ENCODE measurements around the gene ADIPOR2.

Gene ADIPOR2, protein sequence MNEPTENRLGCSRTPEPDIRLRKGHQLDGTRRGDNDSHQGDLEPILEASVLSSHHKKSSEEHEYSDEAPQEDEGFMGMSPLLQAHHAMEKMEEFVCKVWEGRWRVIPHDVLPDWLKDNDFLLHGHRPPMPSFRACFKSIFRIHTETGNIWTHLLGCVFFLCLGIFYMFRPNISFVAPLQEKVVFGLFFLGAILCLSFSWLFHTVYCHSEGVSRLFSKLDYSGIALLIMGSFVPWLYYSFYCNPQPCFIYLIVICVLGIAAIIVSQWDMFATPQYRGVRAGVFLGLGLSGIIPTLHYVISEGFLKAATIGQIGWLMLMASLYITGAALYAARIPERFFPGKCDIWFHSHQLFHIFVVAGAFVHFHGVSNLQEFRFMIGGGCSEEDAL

DNA sequence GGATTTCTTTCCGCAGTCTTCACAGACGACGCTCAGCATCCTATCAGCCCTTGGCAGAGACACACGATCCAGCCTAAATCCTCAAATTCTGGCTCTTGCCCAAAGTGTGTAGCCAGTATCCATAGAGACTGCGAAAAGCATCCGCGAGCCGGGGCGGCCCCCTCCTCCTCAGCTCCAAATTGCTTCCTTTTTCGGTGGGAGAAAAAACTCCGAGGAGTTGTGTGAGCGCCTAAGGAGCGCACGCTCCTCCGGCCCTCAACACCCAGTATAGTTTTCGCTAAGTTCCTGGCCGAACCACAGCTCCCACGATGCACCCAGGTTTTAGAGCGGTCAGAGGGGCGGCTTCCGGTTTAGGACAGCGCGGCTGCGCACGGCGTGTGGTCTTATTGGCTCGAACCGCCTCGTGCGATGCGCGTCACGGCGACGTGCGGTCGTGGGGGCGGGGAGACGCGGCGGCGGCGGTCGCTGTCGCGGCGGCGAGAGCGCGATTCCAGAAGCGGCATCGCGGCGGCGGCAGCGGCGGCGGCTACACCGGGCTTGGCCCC, at the start of gene ADIPOR2:
Gene ADIPOR2 (plus strand): TSS at position 493 of the 545 bp plus-strand sequence. CDS start 63,274 bp downstream, outside the sequence.
- DNase-seq, result peak; percentile 97

DNA sequence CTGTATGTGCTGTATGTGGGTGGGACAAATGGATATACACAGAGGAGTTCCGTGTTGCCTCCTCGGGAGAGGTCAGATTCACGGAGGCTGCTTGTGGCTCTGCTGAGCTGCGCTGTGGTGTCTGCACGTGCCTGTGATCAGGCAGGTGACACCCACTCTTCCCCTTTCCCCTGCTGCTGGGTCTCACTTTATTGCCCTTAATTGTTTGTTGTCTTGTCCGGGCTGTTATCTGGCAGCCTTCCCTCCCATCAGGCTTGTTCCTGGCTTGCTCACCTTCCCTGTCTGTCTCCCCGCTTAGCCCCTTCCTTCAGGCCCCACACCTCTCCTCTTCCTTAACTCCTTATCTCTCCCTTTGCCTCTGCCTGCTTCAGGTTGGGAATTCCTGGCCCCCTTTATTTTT, 48.4 kb upstream of the ADIPOR2 start:
- no peak for DNase-seq

DNA sequence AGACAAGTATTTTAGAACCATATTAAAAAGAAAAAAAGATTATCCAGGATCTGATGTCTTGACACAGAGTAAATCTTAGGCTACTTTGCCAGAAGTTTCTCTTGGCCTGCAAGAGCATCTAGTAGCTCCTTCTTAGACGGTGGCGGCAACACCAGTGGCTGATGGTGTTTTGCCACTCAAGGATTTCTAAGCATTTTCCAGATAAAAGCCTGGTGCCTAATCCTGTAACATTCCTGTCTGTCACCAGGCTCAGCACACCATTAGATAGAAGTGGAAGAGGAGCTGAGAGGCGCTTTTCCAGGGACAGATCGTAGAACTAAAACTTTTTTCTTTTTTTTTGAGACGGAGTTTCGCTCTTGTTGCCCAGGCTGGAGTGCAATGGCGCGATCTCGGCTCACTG, 47.8 kb upstream of the ADIPOR2 start:
- DNase-seq, result no peak

- no peak for DNase-seq
Measured at GRCh38 chr12:1643905-1644533, 46.9 kb upstream of the ADIPOR2 start.

GRCh38 chr12:1644534-1645438, 46.1 kb upstream of the ADIPOR2 start:
- DNase-seq, result peak; percentile 20

GRCh38 chr12:1645819-1646218, 45.1 kb upstream of the ADIPOR2 start:
- DNase-seq, result no peak

DNA sequence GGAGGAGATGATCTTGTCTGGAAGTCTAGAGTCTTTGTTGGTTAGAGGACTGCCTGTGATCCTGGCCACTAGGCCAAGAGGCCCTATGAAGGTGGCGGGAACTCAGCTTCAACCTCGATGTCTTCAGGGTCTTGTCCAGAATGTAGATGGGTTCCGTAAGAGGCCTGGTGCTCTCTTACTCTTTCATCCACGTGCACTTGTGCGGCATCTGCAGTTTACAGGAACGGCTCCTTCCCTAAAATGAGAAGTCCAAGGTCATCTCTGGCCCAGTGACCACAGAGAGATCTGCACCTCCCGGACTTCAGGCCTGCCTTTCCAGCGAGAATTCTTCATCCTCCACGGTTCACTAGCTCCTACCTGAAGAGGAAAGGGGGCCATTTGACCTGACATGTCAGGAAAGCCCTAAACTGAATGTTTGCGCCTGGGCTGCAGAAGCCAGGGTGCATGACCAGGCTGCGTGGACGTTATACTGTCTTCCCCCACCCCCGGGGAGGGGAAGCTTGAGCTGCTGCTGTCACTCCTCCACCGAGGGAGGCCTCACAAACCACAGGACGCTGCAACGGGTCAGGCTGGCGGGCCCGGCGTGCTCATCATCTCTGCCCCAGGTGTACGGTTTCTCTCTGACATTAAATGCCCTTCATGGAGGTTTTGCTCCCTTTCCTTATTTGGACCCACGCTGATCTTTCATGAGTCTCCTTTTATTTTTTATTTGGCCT, 44.1 kb upstream of the ADIPOR2 start:
- no peak for DNase-seq

DNA sequence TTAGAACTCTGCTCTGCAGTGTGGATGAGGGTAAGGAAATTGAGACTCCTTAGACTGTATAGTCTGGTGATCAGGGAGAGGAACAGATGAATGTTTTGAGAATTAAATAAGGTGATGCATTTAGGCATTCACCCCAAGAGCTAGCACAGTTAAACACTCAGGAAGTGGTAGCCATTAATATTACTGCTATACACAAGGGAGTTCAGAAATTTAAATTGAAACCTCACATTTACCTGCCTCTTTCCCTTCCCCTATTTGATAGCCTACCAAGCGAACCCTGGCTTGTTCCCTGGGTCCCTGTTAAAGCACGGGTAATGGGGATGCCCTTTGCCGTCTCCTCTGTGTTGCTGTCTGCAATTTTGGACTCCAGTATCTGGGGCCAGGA, 43.6 kb upstream of the ADIPOR2 start:
- no peak for DNase-seq

GRCh38 chr12:1650260-1650977, 40.5 kb upstream of the ADIPOR2 start:
- peak; percentile 78 for DNase-seq

GRCh38 chr12:1650978-1651361, 39.9 kb upstream of the ADIPOR2 start:
- DNase-seq, result no peak

GRCh38 chr12:1651946-1652345, 38.9 kb upstream of the ADIPOR2 start:
- DNase-seq, result no peak

- no peak for DNase-seq
Measured at GRCh38 chr12:1655225-1655788, 35.6 kb upstream of the ADIPOR2 start.

DNA sequence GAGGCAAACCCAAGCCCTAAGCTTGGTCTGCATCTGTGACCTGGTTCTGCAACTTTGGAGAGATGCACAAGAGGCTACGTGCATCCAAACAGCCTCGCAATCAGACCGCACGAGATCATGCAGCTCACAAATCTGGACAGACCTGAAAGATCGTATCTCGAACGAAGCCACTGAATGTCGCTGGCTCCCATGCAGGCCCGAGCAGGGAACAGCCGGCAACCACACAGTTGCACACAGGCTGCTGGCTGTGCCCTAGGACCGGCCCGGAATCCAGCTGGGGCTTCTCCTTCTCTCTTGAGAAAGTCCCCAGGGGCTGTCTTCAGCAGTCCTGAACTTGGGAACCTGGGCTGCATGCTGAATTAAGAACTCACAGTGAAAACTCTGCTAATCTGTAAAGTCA, 34.0 kb upstream of the ADIPOR2 start:
- DNase-seq, result no peak

GRCh38 chr12:1657688-1658087, 33.2 kb upstream of the ADIPOR2 start:
- no peak for DNase-seq

DNA sequence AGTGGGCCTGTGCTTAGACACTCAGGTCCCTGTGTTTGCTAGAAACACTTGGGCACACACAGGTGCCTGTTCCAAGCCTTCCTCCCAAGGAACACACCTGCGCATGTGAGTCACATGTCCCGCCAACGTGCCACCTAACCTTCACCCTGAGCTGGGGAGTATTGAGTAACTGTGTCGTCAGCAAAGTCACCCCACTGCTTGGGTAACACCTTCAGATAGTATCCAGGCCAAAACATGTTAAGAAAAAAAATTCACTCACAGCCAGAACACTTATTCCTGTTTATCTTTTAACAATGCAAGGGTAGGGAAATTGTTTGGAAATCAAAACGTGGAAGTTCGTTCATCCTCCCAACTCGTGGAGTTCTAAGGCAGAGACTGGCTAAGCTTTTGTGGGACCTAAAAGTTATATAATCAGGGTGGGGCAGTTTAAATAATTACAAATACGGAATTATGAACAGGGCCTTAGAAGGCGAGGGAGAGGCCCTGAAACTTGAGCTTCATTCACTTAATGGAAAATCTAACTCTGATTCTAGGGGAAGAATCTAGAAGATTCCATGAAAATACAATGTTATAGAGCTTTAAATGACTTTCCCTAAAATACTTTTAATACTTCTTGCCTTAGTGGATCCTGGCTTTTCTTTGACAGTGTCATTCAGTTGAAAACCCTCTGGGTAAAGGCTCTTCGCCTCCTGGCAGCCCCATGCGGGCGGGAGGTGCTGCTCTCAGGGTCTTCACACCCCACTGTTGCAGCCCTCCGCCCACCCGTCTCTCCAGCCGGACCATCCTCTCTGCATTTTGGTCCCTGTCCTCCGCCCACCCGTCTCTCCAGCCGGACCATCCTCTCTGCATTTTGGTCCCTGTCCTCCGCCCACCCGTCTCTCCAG, 30.3 kb upstream of the ADIPOR2 start:
- DNase-seq, result no peak

DNA sequence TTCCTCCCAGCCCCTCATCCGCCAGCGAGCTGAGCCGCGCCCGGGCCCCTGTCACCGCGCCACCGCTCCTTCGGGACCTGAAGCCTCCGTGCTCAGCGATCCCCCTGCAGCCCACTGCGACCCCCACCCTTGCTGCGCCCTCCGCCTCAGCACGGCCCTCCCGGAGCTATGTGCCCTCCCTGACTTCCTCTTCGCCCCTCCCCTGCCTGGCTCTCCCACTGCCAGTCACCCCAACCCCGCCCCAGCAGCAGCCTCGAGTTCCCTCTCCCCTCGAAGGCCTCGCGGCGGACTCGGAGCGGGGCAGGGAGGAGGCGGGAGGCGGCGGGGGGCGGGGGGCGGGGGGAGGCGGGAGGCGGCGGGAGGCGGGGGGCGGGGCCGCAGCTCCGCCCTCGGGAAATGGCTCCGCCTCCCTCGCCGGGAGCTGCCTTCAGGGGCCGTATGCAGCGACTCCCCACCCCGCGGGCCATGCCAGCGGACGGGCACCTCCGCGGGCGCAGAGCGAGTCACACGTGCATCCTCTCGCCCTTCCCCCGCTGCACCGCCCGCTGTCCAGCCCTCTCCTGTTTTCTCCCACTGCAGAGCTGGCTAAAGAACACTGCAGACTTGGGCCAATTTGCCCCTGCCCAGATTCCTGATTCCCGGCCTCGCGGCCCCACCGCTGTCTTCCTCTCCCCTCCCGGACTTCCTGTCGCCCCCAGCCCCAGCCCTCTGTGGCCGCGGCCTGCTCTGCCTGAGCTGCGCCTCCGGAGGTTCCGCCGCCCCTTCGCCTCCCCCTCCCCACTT, 29.1 kb upstream of the ADIPOR2 start:
- peak; percentile 96 for DNase-seq

GRCh38 chr12:1662761-1663439, 28.0 kb upstream of the ADIPOR2 start:
- peak; percentile 55 for DNase-seq

- no peak for DNase-seq
Measured at GRCh38 chr12:1663440-1664132, 27.3 kb upstream of the ADIPOR2 start.
